SK-N-SH treated with all-trans-retinoic acid at 6 μM for 48 hours (cell line): ENCODE measurements around the gene NLRX1.

Source experiments
- ATAC-seq: fragments of 200-7000 bp; cut with Tn5 transposase; 3 replicates; pipeline ENCODE4 v1.9.1; 2020; ENCODE audit warnings: mild to moderate bottlenecking, moderate library complexity
- ARNTL ChIP-seq: fragments of 450-650 bp; formaldehyde crosslinking; IDR thresholded peaks from 2 replicates; pipeline ENCODE4 v1.5.0; 2020; ENCODE audit warnings: low read depth, mild to moderate bottlenecking, moderate library complexity, borderline replicate concordance
- BACH2 ChIP-seq: fragments of 250-450 bp; sonication (Bioruptor Pico); IDR thresholded peaks from 2 replicates; pipeline ENCODE4 v1.9.0; 2021; ENCODE audit warnings: mild to moderate bottlenecking, borderline replicate concordance
- CSDC2 ChIP-seq: fragments of 250-450 bp; sonication (Bioruptor Pico); IDR thresholded peaks from 2 replicates; pipeline ENCODE4 v1.5.0; 2020; ENCODE audit warnings: mild to moderate bottlenecking, moderate library complexity
- CSRNP3 ChIP-seq: fragments of 250-450 bp; sonication (Bioruptor Pico); IDR thresholded peaks from 2 replicates; pipeline ENCODE4 v1.5.1; 2021; ENCODE audit warnings: mild to moderate bottlenecking, moderate library complexity
- ESRRG ChIP-seq: fragments of 250-450 bp; sonication (Bioruptor Pico); IDR thresholded peaks from 2 replicates; pipeline ENCODE4 v1.6.1; 2021; ENCODE audit warnings: mild to moderate bottlenecking
- GLIS3 ChIP-seq: fragments of 250-450 bp; sonication (Bioruptor Pico); IDR thresholded peaks from 2 replicates; pipeline ENCODE4 v1.5.0; 2020; ENCODE audit warnings: mild to moderate bottlenecking, moderate library complexity
- ISL1 ChIP-seq: fragments of 250-450 bp; sonication (Bioruptor Pico); IDR thresholded peaks from 2 replicates; pipeline ENCODE4 v2.1.2; 2022; ENCODE audit warnings: mild to moderate bottlenecking, moderate library complexity
- OSR1 ChIP-seq: fragments of 250-450 bp; sonication (Bioruptor Pico); IDR thresholded peaks from 2 replicates; pipeline ENCODE4 v1.8.0; 2022; ENCODE audit warnings: moderate library complexity, mild to moderate bottlenecking, inconsistent platforms
- PPARA ChIP-seq: fragments of 250-450 bp; sonication (Bioruptor Pico); IDR thresholded peaks from 2 replicates; pipeline ENCODE4 v1.5.0; 2020; ENCODE audit warnings: mild to moderate bottlenecking, borderline replicate concordance
- RARB ChIP-seq: fragments of 250-450 bp; sonication (Bioruptor Pico); IDR thresholded peaks from 2 replicates; pipeline ENCODE4 v1.8.0; 2021; ENCODE audit warnings: mild to moderate bottlenecking, moderate library complexity
- SNAI2 ChIP-seq: fragments of 250-450 bp; sonication (Bioruptor Pico); IDR thresholded peaks from 2 replicates; pipeline ENCODE4 v1.5.0; 2020; ENCODE audit warnings: mild to moderate bottlenecking, moderate library complexity
- TCF4 ChIP-seq: fragments of 250-450 bp; sonication (Bioruptor Pico); IDR thresholded peaks from 2 replicates; pipeline ENCODE4 v1.8.0; 2021; ENCODE audit warnings: mild to moderate bottlenecking, moderate library complexity, borderline replicate concordance
- TOX ChIP-seq: fragments of 250-450 bp; sonication (Bioruptor Pico); IDR thresholded peaks from 2 replicates; pipeline ENCODE4 v1.8.0; 2021; ENCODE audit warnings: mild to moderate bottlenecking, moderate library complexity, borderline replicate concordance
- TSHZ2 ChIP-seq: fragments of 250-450 bp; sonication (Bioruptor Pico); IDR thresholded peaks from 2 replicates; pipeline ENCODE4 v1.5.0; 2020; ENCODE audit warnings: mild to moderate bottlenecking, moderate library complexity
- ZC3H10 ChIP-seq: fragments of 250-450 bp; sonication (Bioruptor Pico); IDR thresholded peaks from 2 replicates; pipeline ENCODE4 v1.5.1; 2021; ENCODE audit warnings: mild to moderate bottlenecking, moderate library complexity
- ZFP3 ChIP-seq: fragments of 250-450 bp; sonication (Bioruptor Pico); IDR thresholded peaks from 2 replicates; pipeline ENCODE4 v1.5.0; 2020; ENCODE audit warnings: mild to moderate bottlenecking, moderate library complexity
- ZFP30 ChIP-seq: fragments of 450-650 bp; formaldehyde crosslinking; IDR thresholded peaks from 2 replicates; pipeline ENCODE4 v1.5.0; 2022; ENCODE audit warnings: mild to moderate bottlenecking, moderate library complexity
- ZNF565 ChIP-seq: fragments of 450-650 bp; formaldehyde crosslinking; conservative IDR thresholded peaks from 2 replicates; pipeline ENCODE4 v1.5.0; 2020; ENCODE audit warnings: low read depth, mild to moderate bottlenecking, moderate library complexity
- ZNF70 ChIP-seq: fragments of 450-650 bp; formaldehyde crosslinking; IDR thresholded peaks from 2 replicates; pipeline ENCODE4 v1.5.0; 2020; ENCODE audit warnings: mild to moderate bottlenecking, moderate library complexity
- ZNF8 ChIP-seq: fragments of 450-650 bp; formaldehyde crosslinking; IDR thresholded peaks from 2 replicates; pipeline ENCODE4 v1.5.0; 2020; ENCODE audit warnings: mild to moderate bottlenecking, moderate library complexity
- TF ChIP-seq, protein P1 (sequence below): fragments of 250-450 bp; sonication (Bioruptor Pico); IDR thresholded peaks from 2 replicates; pipeline ENCODE4 v1.8.0; 2020; ENCODE audit warnings: mild to moderate bottlenecking, moderate library complexity, borderline replicate concordance
- TF ChIP-seq, protein P2 (sequence below): fragments of 250-450 bp; sonication (Bioruptor Pico); IDR thresholded peaks from 2 replicates; pipeline ENCODE4 v1.5.1; 2020; ENCODE audit warnings: low read depth, mild to moderate bottlenecking, moderate library complexity
- TF ChIP-seq, protein P3 (sequence below): fragments of 250-450 bp; sonication (Bioruptor Pico); IDR thresholded peaks from 2 replicates; pipeline ENCODE4 v1.8.0; 2021; ENCODE audit warnings: low read depth, mild to moderate bottlenecking, moderate library complexity, borderline replicate concordance

The NLRX1 gene

DNA sequence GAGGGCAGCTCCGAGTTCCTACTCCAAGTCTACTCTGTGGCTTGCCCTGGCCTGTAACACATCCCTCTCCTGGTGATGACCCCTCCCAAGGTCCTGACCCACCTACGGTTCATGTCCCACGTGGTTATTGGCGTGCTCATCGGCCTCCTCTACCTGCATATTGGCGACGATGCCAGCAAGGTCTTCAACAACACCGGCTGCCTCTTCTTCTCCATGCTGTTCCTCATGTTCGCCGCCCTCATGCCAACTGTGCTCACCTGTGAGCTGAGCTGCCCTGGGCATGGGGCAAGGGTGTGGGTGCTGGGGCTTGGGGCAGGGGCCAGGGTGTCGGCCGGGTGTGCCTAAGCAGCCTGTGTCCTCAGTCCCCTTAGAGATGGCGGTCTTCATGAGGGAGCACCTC is 10.1 kb upstream of the NLRX1 start:
- no peak for ATAC-seq
- TF ChIP-seq ISL1, result no peak
- no peak for TF ChIP-seq CSRNP3 (CRISPR knock-in tag)
- TF ChIP-seq, protein P1, sequence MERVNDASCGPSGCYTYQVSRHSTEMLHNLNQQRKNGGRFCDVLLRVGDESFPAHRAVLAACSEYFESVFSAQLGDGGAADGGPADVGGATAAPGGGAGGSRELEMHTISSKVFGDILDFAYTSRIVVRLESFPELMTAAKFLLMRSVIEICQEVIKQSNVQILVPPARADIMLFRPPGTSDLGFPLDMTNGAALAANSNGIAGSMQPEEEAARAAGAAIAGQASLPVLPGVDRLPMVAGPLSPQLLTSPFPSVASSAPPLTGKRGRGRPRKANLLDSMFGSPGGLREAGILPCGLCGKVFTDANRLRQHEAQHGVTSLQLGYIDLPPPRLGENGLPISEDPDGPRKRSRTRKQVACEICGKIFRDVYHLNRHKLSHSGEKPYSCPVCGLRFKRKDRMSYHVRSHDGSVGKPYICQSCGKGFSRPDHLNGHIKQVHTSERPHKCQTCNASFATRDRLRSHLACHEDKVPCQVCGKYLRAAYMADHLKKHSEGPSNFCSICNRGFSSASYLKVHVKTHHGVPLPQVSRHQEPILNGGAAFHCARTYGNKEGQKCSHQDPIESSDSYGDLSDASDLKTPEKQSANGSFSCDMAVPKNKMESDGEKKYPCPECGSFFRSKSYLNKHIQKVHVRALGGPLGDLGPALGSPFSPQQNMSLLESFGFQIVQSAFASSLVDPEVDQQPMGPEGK (CRISPR knock-in tag), result no peak
- TF ChIP-seq ZNF565 (CRISPR knock-in tag), result no peak
- TF ChIP-seq, protein P2, sequence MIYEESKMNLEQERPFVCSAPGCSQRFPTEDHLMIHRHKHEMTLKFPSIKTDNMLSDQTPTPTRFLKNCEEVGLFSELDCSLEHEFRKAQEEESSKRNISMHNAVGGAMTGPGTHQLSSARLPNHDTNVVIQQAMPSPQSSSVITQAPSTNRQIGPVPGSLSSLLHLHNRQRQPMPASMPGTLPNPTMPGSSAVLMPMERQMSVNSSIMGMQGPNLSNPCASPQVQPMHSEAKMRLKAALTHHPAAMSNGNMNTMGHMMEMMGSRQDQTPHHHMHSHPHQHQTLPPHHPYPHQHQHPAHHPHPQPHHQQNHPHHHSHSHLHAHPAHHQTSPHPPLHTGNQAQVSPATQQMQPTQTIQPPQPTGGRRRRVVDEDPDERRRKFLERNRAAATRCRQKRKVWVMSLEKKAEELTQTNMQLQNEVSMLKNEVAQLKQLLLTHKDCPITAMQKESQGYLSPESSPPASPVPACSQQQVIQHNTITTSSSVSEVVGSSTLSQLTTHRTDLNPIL (CRISPR knock-in tag), result no peak
- no peak for TF ChIP-seq OSR1 (CRISPR knock-in tag)
- no peak for TF ChIP-seq CSDC2
- TF ChIP-seq TOX (CRISPR knock-in tag), result no peak
- no peak for TF ChIP-seq GLIS3 (CRISPR knock-in tag)
- no peak for TF ChIP-seq BACH2 (CRISPR knock-in tag)
- TF ChIP-seq, protein P3, sequence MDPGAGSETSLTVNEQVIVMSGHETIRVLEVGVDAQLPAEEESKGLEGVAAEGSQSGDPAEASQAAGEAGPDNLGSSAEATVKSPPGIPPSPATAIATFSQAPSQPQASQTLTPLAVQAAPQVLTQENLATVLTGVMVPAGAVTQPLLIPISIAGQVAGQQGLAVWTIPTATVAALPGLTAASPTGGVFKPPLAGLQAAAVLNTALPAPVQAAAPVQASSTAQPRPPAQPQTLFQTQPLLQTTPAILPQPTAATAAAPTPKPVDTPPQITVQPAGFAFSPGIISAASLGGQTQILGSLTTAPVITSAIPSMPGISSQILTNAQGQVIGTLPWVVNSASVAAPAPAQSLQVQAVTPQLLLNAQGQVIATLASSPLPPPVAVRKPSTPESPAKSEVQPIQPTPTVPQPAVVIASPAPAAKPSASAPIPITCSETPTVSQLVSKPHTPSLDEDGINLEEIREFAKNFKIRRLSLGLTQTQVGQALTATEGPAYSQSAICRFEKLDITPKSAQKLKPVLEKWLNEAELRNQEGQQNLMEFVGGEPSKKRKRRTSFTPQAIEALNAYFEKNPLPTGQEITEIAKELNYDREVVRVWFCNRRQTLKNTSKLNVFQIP (CRISPR knock-in tag), result no peak
- no peak for TF ChIP-seq PPARA
- no peak for TF ChIP-seq ZFP3 (CRISPR knock-in tag)
- no peak for TF ChIP-seq ZFP30 (CRISPR knock-in tag)
- TF ChIP-seq ARNTL, result no peak
- TF ChIP-seq TCF4, result no peak
- TF ChIP-seq ZNF70 (CRISPR knock-in tag), result no peak
- TF ChIP-seq ZNF8 (CRISPR knock-in tag), result no peak
- TF ChIP-seq SNAI2 (CRISPR knock-in tag), result no peak
- no peak for TF ChIP-seq ESRRG (CRISPR knock-in tag)

DNA sequence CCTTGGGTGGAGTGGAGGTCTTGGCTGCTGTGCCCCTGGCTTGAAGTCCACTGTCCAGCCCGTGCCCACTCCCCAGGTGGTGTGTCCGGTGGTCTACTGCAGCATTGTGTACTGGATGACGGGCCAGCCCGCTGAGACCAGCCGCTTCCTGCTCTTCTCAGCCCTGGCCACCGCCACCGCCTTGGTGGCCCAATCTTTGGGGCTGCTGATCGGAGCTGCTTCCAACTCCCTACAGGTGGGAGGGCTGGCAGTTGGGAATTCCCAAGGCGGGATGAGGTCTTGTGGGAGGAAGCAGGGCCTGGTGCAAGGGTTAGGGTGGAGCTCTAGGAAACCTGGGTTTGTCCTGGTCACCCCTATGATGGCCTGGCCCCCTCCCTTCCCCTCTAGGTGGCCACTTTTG is 8.4 kb upstream of the NLRX1 start:
- TF ChIP-seq ARNTL, result no peak
- TF ChIP-seq, protein P1 (CRISPR knock-in tag), result no peak
- TF ChIP-seq, protein P3 (CRISPR knock-in tag), result no peak
- no peak for TF ChIP-seq OSR1 (CRISPR knock-in tag)
- no peak for TF ChIP-seq ESRRG (CRISPR knock-in tag)
- TF ChIP-seq TOX (CRISPR knock-in tag), result no peak
- no peak for TF ChIP-seq TSHZ2 (CRISPR knock-in tag)
- TF ChIP-seq SNAI2 (CRISPR knock-in tag), result no peak
- TF ChIP-seq ZNF70 (CRISPR knock-in tag), result no peak
- no peak for TF ChIP-seq GLIS3 (CRISPR knock-in tag)
- no peak for TF ChIP-seq RARB (CRISPR knock-in tag)
- no peak for TF ChIP-seq ZC3H10 (CRISPR knock-in tag)
- no peak for TF ChIP-seq ZNF8 (CRISPR knock-in tag)
- TF ChIP-seq PPARA, result no peak
- TF ChIP-seq ZNF565 (CRISPR knock-in tag), result no peak
- no peak for TF ChIP-seq ZFP3 (CRISPR knock-in tag)
- no peak for TF ChIP-seq ZFP30 (CRISPR knock-in tag)
- no peak for TF ChIP-seq ISL1
- ATAC-seq, result no peak
